H1 (cell line): ENCODE results near the gene SH3BP5.

ENCODE experiments used
- CBX8 ChIP-seq: fragments of 300-800, 300-1000 bp; sonication (generic); IDR thresholded peaks from 2 replicates; pipeline ENCODE4 v1.7.1; 2016; ENCODE audit warnings: low read depth, low read length, borderline replicate concordance
- CEBPB ChIP-seq: IDR thresholded peaks from 2 replicates; pipeline ENCODE4 v1.6.1; 2012; ENCODE audit warnings: low read depth, low read length
- EZH2 ChIP-seq: fragments of 200-600 bp; sonication (generic); IDR thresholded peaks from 2 replicates; pipeline ENCODE4 v1.7.1; 2012; ENCODE audit warnings: low read depth, mild to moderate bottlenecking, moderate library complexity, low read length, inconsistent platforms; ENCODE audit not compliant: severe bottlenecking
- GABPA ChIP-seq: IDR thresholded peaks from 2 replicates; pipeline ENCODE4 v1.6.1; 2011; ENCODE audit warnings: mild to moderate bottlenecking, low read length, moderate library complexity, borderline replicate concordance; ENCODE audit not compliant: insufficient read depth
- POLR2A ChIP-seq, 2 experiments: IDR thresholded peaks; 1 replicate in 1 of 2; 2 replicates in 1 of 2; pipeline ENCODE4 v1.6.1; 2011; ENCODE audit warnings: low read depth in 2 of 2, low read length in 2 of 2, mild to moderate bottlenecking in 2 of 2; ENCODE audit errors: control extremely low read depth in 1 of 2
- POLR2AphosphoS5 ChIP-seq: IDR thresholded peaks from 2 replicates; pipeline ENCODE4 v1.6.1; 2011; ENCODE audit warnings: low read depth, low read length
- RAD21 ChIP-seq, 2 experiments: IDR thresholded peaks in 1 of 2; conservative IDR thresholded peaks in 1 of 2; 2 replicates each; pipeline ENCODE4 v1.6.1; 2011; ENCODE audit warnings: low read depth in 2 of 2, low read length in 2 of 2, improper control_type of control experiment in 1 of 2, inconsistent platforms in 1 of 2, mild to moderate bottlenecking in 1 of 2, moderate library complexity in 1 of 2
- SIN3A ChIP-seq, 2 experiments: IDR thresholded peaks in 1 of 2; conservative IDR thresholded peaks in 1 of 2; 2 replicates each; pipeline ENCODE4 v1.6.1; 2011 to 2012; ENCODE audit warnings: low read length in 2 of 2, improper control_type of control experiment in 1 of 2, low read depth in 1 of 2, mild to moderate bottlenecking in 1 of 2
- SP1 ChIP-seq: IDR thresholded peaks from 2 replicates; pipeline ENCODE4 v1.6.1; 2011; ENCODE audit warnings: low read depth, low read length
- TEAD4 ChIP-seq: IDR thresholded peaks from 2 replicates; pipeline ENCODE4 v1.6.1; 2012; ENCODE audit warnings: low read depth, low read length, inconsistent platforms, mixed read lengths
- ZNF274 ChIP-seq: IDR thresholded peaks from 2 replicates; pipeline ENCODE4 v1.7.0; 2012; ENCODE audit warnings: low read length, borderline replicate concordance; ENCODE audit errors: extremely low read depth
- TF ChIP-seq, protein P1 (sequence below), 3 experiments: IDR thresholded peaks; 1 replicate in 2 of 3; 2 replicates in 1 of 3; pipeline versions ENCODE4 v1.5.1 to v1.6.1; 2011; ENCODE audit warnings: low read length in 3 of 3, mild to moderate bottlenecking in 3 of 3, inconsistent platforms in 2 of 3, low read depth in 1 of 3, moderate library complexity in 1 of 3; ENCODE audit not compliant: insufficient read depth in 1 of 3; ENCODE audit errors: control extremely low read depth in 1 of 3

DNA sequence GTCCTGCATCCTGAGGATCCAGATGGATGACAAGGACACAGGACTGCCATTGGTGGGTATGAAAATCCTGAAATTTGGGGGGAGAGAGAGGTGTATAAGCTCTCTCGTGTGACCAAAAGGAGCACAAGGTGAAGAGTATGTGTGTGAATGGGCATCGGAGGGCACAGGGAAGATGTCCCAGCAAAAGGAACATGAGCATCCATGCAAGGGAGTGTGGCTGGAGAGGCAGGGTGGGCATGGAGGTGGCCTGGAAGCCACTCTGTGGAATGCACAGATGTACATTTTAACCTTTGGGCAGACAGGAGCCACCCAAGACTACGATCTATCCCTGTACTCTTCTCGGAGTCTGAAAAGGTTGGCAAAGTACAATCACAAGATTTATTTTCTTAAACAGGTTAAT lies 71.9 kb downstream of the SH3BP5 start:
- no peak for TF ChIP-seq TEAD4
- TF ChIP-seq, protein P1, sequence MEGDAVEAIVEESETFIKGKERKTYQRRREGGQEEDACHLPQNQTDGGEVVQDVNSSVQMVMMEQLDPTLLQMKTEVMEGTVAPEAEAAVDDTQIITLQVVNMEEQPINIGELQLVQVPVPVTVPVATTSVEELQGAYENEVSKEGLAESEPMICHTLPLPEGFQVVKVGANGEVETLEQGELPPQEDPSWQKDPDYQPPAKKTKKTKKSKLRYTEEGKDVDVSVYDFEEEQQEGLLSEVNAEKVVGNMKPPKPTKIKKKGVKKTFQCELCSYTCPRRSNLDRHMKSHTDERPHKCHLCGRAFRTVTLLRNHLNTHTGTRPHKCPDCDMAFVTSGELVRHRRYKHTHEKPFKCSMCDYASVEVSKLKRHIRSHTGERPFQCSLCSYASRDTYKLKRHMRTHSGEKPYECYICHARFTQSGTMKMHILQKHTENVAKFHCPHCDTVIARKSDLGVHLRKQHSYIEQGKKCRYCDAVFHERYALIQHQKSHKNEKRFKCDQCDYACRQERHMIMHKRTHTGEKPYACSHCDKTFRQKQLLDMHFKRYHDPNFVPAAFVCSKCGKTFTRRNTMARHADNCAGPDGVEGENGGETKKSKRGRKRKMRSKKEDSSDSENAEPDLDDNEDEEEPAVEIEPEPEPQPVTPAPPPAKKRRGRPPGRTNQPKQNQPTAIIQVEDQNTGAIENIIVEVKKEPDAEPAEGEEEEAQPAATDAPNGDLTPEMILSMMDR (IDR thresholded peaks at IDR 0.05; ENCODE audit: control extremely low read depth in 1 of 3, insufficient read depth in 1 of 3, low read depth in 1 of 3, low read length in 3 of 3), result no peak
- no peak for TF ChIP-seq ZNF274
- TF ChIP-seq SP1, result no peak
- TF ChIP-seq SIN3A (conservative IDR thresholded peaks at IDR 0.05 in 1 of 2, IDR thresholded peaks at IDR 0.05 in 1 of 2; ENCODE audit: low read depth in 1 of 2, low read length in 2 of 2), result no peak
- no peak for TF ChIP-seq POLR2A (IDR thresholded peaks at IDR 0.05; ENCODE audit: control extremely low read depth in 1 of 2, low read depth in 2 of 2, low read length in 2 of 2)
- TF ChIP-seq EZH2, result no peak
- no peak for TF ChIP-seq CEBPB
- no peak for TF ChIP-seq RAD21 (IDR thresholded peaks at IDR 0.05 in 1 of 2, conservative IDR thresholded peaks at IDR 0.05 in 1 of 2; ENCODE audit: low read depth in 2 of 2, low read length in 2 of 2)
- TF ChIP-seq POLR2AphosphoS5, result no peak; the same call in 1 of the 2 replicates
- TF ChIP-seq CBX8, result no peak
- no peak for TF ChIP-seq GABPA
